Activated gamma-delta T cell (primary cell): ENCODE data around the gene NTM.

Experiments used
- DNase-seq: peaks from one replicate; lab custom pipeline; 2025; lab: John Stamatoyannopoulos, UW

NTM gene

DNA sequence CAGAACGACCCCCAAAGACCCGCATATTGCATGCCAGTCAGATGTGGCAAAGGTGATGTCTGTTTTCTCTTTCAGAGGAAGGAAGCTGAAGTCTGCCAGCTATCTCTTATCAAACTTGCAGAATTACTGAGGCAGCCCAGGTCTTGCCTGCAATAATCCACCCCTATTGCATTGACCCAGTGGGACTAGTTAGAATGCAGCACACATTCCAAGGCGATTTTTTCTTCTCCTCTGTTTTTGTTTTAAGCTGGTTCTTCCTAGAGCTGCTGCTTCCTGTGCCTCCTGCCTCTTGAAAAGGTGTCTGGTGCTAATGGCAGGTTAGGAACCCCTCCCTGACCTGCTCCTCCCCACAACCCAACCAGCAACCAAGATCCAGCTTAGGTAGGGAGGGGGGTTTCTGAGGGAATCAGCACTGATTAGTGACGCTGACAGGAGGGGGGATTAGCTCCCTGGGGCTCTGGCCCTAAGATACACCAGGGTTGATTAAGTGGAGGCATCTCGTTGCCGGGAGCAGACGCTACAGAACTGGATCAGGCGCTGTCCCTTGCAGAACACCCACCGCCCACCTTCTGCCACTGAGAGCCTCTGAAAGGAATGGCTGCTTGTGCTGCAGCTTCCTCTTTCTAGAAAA, 2.8 kb downstream of the NTM start:
- DNase-seq: no peak

DNA sequence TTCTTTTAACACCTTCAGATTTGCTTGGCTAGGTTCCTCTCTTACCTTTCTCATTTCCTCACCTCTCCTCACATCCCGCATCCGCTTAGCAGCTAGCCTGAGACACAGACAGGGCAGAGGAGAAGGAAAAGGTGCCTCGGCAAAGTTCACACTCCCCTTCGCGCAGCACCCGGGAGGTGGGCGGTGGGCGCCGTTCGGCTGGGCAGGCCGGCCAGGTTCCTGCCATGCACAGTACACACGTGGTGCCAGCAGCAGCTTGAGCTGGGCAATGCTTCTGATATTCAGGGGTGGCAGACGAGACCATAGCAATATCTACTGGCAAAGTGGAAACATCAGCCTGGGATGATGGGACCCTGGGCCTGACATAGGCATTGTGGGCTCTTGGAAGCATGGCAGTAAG, 3.3 kb downstream of the NTM start:
- no peak for DNase-seq

GRCh38 chr11:131375421-131375820, 5.0 kb downstream of the NTM start:
- DNase-seq: no peak

DNA sequence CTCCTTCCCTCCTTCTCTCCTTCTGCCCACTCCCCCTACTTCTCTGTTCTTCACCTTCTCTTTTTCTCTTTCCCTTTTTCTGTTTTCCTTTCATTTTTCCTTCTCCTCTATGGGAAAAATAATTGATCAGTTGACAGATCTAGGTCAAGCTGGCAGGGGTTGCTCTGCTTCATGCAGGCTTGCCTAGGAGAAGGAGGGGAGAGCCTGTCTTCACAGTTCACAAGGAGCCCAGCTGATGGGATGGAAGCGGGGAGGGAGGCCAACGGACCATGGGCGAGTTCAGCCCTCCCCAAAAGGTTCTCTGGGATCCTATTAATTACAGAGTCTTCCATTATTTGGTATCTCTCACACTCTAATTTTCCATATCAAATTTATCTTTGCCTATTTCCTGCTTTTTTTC, 5.5 kb downstream of the NTM start:
- no peak for DNase-seq

DNA sequence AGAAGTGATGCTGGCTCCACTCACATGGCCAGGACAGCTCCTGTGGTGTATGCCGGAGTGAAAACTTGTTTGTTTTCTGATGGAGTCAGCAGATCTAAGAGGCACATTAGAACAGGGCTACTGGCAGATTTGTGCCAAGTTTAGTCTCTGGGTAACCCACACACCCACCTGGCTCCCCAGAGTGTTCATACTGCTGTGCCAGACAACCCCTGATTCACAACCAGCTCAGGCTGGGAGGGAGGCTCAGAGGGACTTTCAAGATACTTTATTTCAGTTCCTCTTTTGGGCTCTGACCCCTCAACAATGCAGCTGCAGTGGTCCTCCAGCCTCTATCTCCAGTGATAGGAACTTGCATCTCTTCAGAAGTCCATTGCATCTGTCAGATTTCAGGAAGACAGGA, 8.5 kb downstream of the NTM start:
- DNase-seq: no peak

- DNase-seq: no peak
Measured at GRCh38 chr11:131385763-131386390, 15.5 kb downstream of the NTM start.

DNA sequence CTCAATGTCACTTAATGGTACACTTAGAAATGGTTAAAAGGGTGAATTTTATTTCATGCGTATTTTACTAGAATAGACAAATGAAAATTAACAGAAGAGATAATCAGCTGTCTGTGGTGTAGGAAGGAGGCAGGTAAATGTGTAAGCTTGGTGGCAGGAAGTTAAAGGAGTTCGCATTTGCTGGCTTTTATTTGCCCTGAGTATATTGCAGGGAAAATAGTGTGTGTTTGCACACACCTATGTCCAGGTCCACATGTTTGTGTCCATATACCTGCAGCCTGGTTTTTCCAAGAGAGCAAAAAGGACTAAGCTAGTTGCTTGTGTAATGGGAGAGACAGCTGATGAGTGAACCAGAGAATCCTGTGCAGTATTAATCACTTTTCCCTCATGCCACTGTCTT, 16.0 kb downstream of the NTM start:
- DNase-seq: no peak

DNA sequence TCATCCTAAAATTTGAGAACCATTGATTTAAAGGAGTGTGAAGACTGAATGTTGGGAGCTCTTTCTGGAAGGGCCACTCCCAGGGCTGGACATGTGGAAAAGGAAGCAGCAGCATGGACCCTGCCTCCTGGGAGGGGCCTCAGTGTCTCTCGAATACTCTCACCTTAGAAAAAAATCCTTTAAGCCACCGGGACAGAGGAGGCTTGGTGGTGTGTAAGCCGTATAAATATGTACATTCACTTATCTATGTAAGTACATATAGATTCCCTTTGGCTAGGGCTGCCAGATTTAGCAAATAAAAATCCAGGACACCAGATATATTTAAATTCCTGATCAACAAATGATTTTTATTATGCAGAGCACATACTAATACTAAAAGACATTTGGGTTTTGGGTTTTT, 17.6 kb downstream of the NTM start:
- DNase-seq: no peak

- no peak for DNase-seq
Measured at GRCh38 chr11:131389582-131389981, 19.2 kb downstream of the NTM start.

GRCh38 chr11:131391176-131391575, 20.8 kb downstream of the NTM start:
- DNase-seq: no peak

DNA sequence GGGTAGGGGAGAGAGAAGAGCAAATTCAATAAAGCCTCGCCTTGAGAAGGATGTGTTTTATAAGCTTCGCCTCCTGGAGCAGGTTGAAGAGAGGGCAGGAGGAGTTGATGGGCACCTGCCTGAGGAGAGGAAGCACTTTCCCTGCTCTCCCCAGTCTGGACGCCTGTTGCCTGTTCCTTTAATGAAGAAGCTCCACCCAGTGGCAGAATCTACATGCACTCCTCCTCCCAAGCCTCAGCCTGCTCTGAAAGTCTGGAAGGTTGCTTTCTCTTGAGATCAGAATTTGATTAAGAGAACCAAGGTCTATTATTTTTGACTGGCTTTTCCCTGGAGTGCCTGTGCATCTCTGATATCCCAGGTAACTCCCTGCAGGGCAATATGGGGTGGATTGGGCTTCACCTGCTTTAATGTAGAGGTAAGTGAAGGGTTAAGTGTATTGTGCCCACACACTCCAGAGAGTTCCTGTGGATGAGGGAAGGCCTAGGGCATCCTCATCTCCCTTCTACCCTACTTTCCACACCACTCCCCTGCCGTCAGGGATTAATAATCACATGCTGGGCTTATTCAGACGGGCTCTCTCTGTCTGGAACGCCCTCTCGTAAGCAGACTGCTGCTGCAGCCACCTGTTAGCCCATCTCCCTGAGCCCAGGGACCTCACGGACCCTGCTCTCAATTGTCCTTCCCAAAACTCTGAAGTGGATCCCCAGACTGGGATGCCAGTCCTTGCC, 22.3 kb downstream of the NTM start:
- DNase-seq: no peak

DNA sequence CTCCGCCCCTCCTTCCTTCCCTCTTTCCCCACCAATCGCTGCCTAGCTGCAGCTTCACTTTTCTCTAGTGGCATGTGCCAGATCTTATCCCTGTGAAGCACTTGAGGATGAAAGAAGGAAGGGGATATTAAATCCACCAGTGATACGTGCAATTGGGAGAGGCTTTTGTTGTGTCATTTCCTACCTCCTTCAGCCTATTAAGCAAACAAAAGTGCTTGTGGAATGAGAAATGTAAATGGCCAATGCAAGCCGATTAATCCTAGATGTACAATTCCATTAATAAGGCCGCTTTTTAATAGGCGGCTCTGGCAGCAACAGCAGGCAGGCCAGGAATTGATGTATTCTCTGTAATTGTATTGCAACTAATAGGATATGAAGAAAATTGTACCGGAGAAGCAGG, 23.3 kb downstream of the NTM start:
- no peak for DNase-seq

DNA sequence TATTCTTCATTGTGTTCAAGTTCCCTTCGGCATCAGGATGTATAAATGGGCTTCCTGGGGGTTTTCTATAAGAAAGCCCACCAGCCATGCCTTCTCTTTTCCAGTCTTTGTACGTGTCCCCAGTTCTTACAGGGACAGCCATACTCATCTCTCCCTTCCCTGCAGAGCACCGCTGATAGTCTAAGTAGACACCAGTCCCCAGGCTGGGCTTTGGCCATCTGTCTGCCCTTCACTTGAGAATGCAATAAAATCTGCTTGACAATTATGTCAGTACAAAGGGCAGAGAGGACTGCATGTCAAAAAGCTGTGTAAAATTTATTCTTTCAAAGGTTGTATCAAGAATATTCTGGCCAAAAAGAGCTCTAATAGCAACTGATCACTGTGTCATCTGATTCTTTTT, 27.3 kb downstream of the NTM start:
- no peak for DNase-seq

- no peak for DNase-seq
Measured at GRCh38 chr11:131402040-131402439, 31.6 kb downstream of the NTM start.

DNA sequence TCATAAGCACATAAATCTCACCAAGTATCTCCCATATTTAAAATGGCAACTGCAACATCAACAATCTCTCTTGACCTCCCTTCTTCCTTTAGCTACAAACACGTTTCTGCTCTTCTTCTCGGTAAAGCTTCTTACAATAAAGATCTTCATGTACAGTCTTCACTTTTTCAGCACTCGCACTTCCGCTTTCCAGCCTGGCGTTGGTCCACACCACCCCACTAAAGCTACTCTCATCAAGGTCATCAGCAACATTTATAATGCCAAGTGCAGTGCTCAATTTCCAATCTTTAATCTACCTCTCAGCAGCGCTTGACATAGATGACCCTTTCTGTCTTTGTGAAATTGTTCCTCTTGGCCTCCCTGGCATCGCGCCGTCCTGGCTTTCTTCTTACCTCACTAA, 33.6 kb downstream of the NTM start:
- no peak for DNase-seq

DNA sequence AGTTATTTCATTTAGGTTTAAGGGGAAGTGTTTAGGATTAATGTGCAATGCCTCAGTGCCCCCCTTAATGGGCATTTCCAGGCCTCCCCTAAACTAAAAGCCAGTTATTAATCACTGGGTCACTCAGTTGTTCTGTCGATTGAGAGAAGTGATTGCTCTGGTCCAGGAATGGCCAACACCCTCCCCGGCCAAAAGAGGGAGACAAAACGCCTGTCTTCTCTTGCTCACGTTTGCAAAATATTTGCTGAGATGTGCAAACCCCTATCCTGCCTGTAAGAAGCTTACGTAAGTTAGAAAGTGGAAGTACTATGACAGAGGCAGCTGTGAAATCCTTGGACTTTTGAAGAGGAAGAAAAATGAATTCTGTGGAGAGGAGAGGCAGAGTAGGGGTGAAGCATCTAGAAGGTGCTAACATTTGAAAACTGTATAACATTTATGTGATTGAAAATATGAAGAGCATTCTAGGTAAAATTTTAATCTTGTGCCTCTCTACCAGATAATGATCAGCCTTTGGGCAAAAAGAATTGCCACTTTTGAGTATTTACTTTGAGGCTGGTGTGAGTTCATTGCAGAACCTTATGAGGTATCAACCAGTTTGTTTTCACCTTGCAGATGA, 37.7 kb downstream of the NTM start:
- no peak for DNase-seq

DNA sequence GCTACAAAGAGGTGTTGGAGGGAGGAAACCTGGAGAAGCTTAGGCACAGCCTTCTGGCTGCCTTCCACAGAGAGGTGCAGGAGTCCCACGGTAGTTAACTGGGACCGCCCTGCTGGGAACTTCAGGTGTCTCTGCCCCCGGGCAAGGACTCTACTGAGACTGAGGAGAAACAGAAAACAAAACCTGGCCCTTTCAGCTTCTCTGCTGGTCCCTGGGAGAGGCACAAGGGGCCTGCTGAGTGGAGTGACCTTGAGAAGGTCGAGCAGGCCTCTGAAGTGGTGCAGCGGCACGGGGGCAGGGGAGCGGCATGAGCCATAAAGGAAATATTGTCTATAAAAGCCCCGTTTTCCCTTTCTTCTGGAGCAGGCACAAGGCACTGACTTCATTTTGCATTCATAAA, 38.9 kb downstream of the NTM start:
- DNase-seq: no peak

DNA sequence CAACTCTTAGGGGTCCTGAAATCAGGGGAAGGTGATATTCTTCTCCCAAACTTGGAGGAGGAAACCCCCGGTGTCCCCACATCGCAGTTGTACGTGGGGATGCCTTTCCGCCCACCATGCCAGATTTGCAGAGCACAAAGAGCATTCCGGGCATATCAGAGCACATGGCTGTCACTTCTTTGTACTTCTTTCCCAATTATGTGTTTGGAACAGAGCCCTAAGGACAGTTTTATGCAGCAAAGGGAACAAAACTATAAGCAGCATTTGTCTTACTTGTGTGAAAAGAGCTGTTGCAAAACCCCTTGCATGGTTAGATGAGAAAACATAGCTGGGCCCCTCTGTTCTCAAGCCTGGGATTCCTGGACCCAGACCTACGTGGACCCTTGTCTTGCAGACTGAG, 41.2 kb downstream of the NTM start:
- no peak for DNase-seq

- no peak for DNase-seq
Measured at GRCh38 chr11:131412061-131412460, 41.6 kb downstream of the NTM start.

- no peak for DNase-seq
Measured at GRCh38 chr11:131413217-131413616, 42.8 kb downstream of the NTM start.

- no peak for DNase-seq
Measured at GRCh38 chr11:131418189-131418588, 47.8 kb downstream of the NTM start.

DNA sequence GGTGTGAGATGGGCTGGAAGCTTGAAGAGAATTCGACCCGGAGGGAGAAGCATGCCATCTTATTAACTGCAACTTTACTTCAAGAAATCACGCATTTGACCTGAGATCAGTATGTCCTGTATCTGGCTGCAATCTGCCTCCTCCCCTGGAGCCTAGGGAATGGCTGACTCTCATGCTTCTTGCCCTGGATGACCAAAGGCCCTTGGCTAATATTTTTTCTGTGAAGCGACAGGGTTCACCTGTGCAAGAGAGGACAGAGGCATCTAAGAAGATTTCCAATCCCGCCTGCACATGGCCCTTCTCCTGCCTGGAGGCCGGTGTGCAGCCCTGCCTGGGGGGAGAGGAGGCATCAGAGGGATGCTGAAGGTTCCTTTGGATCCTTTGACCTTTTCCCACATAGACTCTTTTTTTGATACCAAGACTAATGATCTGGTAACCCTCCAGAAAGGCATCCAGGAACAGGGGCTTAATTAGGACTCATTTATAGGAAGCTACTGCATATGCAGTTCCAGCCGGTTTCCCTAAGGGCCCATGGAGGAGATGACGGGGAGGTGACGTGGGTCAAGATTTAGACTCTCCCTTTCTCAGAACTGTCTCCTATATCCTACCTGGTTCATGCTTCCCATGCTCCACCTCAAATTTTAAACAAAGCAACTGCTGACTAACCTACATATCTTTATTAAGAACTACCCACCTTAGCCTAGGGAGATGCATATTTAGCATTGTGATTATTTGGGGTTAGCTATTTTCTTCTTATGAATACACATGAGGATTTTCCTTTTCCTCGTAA, 50.8 kb downstream of the NTM start:
- DNase-seq: no peak
